HG02678 (cell line): ENCODE measurements around the gene CXADR.

Experiments
- ATAC-seq: cut with Tn5 transposase; IDR thresholded peaks from one replicate; pipeline ENCODE4 v1.9.1; 2021; ENCODE audit warnings: mild to moderate bottlenecking, moderate library complexity; ENCODE audit not compliant: unreplicated experiment

CXADR gene

GRCh38 chr21:17539323-17539722 lies 26.5 kb downstream of the CXADR start:
- no peak for ATAC-seq

GRCh38 chr21:17539743-17540341 lies 27.0 kb downstream of the CXADR start:
- ATAC-seq: no peak

GRCh38 chr21:17540530-17540929 lies 27.7 kb downstream of the CXADR start:
- no peak for ATAC-seq

- no peak for ATAC-seq
Observed at GRCh38 chr21:17542371-17543011, 29.6 kb downstream of the CXADR start.

- ATAC-seq: no peak
Observed at GRCh38 chr21:17545007-17545406, 32.2 kb downstream of the CXADR start.

GRCh38 chr21:17548262-17548661 lies 35.4 kb downstream of the CXADR start:
- no peak for ATAC-seq

GRCh38 chr21:17550671-17551308 lies 37.9 kb downstream of the CXADR start:
- ATAC-seq: no peak

GRCh38 chr21:17552410-17552809 lies 39.6 kb downstream of the CXADR start:
- no peak for ATAC-seq

GRCh38 chr21:17554120-17554519 lies 41.3 kb downstream of the CXADR start:
- no peak for ATAC-seq

- ATAC-seq: no peak
Observed at GRCh38 chr21:17554679-17555465, 42.0 kb downstream of the CXADR start.

GRCh38 chr21:17560377-17561025 lies 47.7 kb downstream of the CXADR start:
- ATAC-seq: no peak

- ATAC-seq: no peak
Observed at GRCh38 chr21:17570786-17571185, 57.9 kb downstream of the CXADR start.

GRCh38 chr21:17572431-17572830 lies 59.6 kb downstream of the CXADR start:
- no peak for ATAC-seq

GRCh38 chr21:17575076-17575475 lies 62.2 kb downstream of the CXADR start:
- ATAC-seq: no peak

GRCh38 chr21:17576080-17576835 lies 63.4 kb downstream of the CXADR start:
- ATAC-seq: no peak

GRCh38 chr21:17577701-17578100 lies 64.9 kb downstream of the CXADR start:
- ATAC-seq: no peak

- no peak for ATAC-seq
Observed at GRCh38 chr21:17578162-17578561, 65.3 kb downstream of the CXADR start.

GRCh38 chr21:17578876-17579275 lies 66.0 kb downstream of the CXADR start:
- no peak for ATAC-seq

- no peak for ATAC-seq
Observed at GRCh38 chr21:17580319-17580718, 67.5 kb downstream of the CXADR start.

GRCh38 chr21:17583898-17584297 lies 71.1 kb downstream of the CXADR start:
- ATAC-seq: no peak
